GM21360 (cell line): ENCODE measurements around the gene FHAD1.

Source experiments
- ATAC-seq: cut with Tn5 transposase; IDR thresholded peaks from one replicate; pipeline ENCODE4 v1.9.1; 2021; ENCODE audit warnings: mild to moderate bottlenecking, moderate library complexity; ENCODE audit not compliant: unreplicated experiment

The FHAD1 gene

GRCh38 chr1:15343729-15344128 lies 96.7 kb downstream of the FHAD1 start:
- no peak for ATAC-seq

DNA sequence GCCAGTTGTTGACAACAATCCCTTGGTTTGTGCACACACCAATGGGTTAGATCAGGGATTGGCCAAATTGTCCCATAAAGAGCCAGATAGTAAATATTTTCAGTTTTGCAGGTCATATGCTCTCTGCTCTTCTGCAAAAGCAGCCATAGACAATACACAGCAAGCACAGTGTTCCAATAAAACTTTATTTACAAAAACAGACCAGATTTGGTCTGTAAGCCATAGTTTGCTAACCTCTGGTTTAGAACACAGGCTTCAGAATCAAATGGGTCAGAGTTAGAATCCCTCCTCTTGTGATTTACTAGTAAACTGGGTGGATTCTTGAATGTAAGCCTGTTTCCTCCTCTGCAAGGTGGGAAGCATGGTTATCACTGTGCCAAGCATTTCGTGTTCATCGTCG lies 97.4 kb downstream of the FHAD1 start:
- ATAC-seq = no peak

DNA sequence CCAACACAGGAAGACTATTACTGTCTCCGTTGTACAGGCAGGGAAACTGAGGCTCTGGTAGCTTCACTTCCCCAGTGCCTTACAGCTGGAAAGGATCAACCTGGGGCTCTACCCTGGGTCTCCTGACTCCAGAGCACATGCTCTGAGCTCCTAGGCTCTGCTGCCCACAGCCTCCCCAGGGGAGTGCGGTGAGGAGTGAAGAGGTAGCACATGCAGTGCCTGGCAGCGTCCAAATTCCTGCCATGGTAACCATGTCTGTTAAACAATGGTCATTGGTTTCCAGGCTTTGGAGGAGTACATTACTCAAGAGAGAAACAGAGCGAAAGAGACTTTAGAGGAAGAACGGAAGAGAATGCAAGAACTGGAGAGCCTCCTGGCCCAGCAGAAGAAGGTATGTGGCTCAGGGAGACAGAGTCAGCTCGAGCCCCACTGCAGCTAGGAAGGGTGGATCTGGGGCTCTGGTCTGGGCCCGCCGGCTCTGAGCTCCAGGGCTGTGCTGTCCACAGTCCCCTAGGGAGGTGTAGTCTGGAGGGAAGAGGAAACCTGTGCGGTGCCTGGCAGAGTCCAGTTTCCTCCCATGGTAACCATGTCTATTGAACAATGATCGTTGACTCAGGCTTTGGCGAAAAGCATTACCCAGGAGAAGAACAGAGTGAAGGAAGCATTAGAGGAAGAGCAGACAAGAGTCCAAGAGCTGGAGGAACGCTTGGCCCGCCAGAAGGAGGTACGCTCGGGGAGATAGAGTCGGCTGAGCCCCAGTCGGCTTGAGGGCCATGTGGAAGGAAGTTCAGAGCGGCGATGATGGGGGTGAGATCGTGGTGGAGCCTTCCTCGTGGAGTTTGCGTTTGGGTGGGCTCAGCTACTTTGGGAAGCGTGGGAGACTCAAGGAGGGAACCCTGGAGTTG lies 98.0 kb downstream of the FHAD1 start:
- ATAC-seq = no peak

DNA sequence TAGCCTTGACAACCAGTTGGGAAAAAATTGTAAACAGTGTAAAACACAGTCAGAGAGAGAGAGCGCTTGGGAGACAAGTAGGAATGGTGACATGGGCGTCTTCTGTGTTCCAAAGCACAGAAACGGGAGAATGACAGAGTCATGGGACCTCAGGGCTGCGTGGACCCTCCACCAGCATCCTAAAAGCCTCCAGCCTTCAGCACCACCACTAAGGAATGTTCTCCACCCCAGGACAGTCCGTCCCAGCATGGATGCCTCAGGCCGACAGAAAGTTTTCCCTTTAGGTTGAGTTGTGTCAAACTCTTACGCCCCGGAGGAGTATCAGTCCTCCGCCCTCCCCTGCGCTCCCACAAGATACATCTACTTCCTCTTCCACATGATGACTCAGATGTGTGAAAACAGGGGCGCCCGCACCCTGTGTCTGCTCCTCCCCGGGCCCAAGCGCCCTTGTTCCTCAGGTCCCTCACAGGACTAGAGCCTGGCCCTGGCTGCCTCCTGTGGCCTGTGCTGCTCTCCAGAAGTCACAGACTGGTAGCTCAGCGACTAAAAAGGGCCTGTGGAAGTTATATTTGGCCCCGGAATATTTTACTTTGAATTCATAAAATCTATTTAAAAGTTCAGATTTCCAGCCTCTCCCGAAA lies 98.8 kb downstream of the FHAD1 start:
- ATAC-seq = no peak

GRCh38 chr1:15346346-15347030 lies 99.5 kb downstream of the FHAD1 start:
- no peak for ATAC-seq

DNA sequence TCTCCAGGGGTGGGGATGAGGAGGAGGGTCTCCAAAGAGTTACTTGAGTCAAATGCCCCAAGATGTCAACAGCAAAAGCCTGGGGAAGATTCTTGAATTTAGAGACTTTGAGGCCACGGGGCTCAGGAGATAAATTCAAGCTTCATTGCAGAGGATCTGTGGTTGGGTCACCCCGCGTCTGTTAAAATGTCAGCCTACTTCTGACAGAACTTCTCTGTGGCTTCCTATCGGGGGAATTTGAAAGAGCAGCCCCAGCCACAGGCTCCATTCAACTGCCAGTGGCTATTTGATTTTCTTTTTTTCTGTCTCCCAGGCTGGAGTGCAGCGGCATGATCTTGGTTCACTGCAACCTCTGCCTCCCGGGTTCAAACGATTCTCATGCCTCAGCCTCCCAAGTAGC lies 100.2 kb downstream of the FHAD1 start:
- no peak for ATAC-seq

- ATAC-seq = no peak
Measured at GRCh38 chr1:15348648-15349047, 101.6 kb downstream of the FHAD1 start.

DNA sequence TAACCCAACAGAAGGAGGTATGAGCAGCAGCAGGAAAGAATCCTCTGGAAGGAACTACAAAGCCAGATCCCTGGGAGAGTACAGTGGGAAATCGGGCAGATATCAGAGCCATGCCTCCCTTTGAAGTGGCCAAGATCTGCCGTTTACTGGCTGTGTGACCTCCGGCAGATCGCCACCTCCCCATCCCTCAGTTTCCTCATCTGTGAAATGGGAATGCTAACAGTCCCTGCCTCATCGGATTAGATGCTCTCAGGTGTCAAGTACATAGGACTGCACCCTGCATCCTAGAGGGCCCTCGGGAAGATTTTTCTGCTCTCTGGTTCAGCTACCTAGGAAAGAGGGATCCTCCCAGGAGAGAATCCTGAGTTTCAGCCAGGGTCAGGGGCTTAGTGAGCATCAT lies 102.1 kb downstream of the FHAD1 start:
- no peak for ATAC-seq

DNA sequence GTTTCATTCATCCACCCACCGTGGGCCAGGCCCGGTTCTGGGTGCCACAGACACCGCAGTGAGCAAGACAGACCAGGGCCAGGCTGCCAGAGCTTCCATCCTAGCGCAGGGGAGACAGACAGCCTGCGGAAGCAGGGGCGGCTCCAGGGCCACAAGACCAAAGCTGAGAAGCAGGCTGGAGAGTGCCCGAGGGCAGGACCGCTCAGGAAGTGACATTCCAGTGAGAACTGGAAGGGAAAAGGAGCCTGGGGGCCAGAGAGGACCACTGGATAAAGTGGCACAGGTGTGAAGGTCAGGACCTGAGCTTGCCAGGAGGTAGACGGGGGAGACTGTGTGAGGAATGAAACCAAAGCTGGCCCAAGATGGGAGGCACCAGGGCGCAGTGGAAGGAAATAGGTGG lies 103.1 kb downstream of the FHAD1 start:
- ATAC-seq = no peak

DNA sequence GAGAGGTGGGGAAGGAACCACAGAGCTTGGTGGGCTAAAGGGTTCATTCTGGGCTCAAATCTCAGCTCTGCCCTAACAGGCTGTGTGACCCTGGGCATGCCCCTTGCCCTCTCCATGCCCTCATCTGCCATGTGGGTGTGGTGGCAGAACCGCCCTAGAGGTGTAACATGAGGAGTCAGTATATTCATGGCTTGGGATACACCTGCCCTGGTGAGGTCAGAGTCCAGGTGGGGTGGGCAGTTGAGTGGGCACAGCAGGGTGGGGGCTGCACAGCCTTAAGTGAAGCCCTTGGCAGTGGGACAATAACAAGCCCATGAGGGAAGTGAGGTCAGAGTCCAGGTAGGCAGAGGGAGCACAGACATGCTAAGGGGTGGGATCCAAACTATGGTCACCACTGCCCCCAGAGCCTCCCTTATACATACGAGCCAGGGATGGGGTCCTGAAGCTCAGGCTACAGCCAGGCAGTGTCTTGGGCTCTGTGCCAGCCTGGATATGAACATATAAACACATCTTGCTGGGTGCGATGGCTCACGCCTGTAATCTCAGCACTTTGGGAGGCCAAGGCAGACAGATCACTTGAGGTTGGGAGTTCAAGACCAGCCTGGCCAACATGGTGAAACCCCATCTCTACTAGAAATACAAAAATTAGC lies 103.7 kb downstream of the FHAD1 start:
- ATAC-seq = no peak

DNA sequence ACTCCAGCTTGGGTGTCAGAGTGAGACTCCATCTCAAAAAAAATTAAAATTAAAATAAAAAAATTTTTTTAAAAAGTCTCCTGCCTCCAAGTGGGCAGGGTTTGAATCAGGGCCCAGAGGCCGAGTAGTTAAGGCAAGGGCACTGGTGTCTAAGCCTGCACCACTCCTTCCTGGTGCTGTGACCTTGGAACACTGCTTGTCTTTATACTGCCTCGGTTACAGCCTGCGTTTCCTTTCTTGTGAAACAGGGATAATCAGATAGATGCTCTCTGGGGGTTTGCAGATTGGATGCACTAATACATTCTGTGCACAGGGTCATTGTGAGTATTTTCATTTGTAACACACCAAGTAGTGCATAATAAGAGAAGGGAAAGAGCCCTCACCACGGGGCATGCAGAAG lies 104.3 kb downstream of the FHAD1 start:
- no peak for ATAC-seq

GRCh38 chr1:15352128-15352957 lies 105.3 kb downstream of the FHAD1 start:
- ATAC-seq = no peak

GRCh38 chr1:15353839-15354579 lies 107.0 kb downstream of the FHAD1 start:
- ATAC-seq = no peak

GRCh38 chr1:15354580-15354965 lies 107.5 kb downstream of the FHAD1 start:
- ATAC-seq = no peak

GRCh38 chr1:15355968-15356625 lies 109.1 kb downstream of the FHAD1 start:
- no peak for ATAC-seq

GRCh38 chr1:15357612-15358207 lies 110.7 kb downstream of the FHAD1 start:
- no peak for ATAC-seq

GRCh38 chr1:15358565-15359133 lies 111.6 kb downstream of the FHAD1 start:
- no peak for ATAC-seq

GRCh38 chr1:15360700-15361099 lies 113.7 kb downstream of the FHAD1 start:
- ATAC-seq = no peak
